Stimulated activated CD8-positive, alpha-beta memory T cell treated with anti-CD3 and anti-CD28 coated beads, Interleukin-12 subunit alpha, Interleukin-12 subunit beta, amount 100 ng/mL, for 24 hours (primary cell): Measurements from ENCODE around the gene LRP1.

ENCODE experiments used
- DNase-seq: peaks from one replicate; pipeline ENCODE4 v3.0.0-alpha.2; 2020; ENCODE audit errors: extremely low read depth

LRP1 gene

DNA sequence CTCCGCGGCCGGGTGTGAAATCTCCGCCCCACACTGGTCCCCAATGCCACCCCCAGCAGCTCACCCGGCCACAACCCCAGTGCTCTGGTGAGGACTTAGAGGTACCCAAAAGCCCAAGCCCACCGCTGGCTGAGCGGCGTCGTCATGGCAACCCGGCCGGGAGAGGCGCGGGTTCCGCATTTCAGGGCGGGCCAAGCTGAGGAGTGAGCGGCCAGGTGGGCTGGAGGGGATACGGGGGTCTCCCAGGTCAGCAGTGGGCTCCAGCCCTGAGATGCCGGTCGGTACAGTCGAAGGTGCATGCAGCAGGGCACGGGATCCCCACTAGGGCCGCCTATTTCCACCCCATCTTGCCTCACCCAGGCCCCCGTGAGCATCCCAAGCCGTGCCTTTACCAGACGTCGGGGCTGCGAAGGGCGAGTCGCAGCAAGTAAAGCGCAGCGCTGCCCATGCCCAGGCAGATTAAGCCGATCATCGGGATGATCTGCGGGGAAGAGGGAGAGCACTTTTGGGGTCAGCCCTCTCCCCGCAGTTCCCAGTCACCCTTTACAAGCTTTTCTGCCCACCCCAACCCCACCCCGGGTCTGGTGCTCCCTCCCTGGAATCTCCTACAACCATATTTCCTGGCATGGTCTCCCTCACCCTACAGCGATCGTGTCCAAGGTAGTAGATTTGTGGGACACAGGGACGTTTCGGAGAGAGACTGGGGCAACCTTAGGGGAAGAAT, 108.1 kb downstream of the LRP1 start:
- DNase-seq = no peak

DNA sequence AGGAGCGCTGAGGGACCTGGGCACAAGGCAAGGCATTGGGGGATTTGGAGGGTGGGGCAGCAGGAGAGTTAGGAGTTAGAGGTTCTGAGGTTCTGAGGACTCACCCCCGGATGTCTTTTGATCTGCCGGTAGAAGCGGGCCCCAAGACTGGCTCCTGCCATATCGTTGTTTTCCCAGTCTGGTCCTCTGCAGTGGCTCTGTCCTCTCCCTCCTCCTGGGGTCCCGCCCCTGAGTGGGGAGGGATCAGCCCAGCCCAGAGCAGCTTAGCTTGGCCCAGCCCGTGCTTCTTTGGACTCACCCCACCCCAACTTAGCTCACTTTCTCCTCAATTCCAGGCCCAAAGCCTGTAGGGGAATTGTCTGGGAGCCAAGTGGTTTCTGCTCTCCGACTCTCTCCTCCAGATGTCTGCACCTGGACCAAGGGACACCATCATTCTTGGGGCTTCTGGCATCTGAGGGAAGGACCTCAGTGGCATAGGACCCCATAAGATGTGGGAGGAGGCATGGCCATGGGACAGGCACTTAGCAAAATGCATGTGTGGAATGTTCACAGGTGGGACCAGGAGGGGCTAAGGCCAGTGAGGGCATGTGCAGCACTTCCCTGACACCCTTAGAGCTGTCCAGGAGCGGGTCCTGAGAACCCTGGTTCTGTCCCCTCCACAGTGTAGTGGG, 108.8 kb downstream of the LRP1 start:
- no peak for DNase-seq

DNA sequence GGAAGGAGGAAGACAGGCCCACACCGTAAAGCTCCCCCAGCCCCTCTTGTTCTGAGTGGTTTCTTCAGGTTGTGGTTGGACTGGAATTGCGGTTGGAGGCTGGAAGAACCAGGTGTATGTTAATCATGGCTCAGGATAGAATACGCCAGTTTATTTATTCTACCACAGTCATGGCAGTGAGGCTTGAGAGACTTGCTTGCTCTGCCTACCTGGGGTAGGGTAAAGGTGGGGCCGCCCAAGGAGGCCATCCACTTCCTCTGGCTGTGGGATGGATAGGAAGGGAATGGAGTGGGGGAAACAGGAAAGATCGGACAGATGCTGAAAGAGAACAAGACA, 109.3 kb downstream of the LRP1 start:
- DNase-seq = no peak

DNA sequence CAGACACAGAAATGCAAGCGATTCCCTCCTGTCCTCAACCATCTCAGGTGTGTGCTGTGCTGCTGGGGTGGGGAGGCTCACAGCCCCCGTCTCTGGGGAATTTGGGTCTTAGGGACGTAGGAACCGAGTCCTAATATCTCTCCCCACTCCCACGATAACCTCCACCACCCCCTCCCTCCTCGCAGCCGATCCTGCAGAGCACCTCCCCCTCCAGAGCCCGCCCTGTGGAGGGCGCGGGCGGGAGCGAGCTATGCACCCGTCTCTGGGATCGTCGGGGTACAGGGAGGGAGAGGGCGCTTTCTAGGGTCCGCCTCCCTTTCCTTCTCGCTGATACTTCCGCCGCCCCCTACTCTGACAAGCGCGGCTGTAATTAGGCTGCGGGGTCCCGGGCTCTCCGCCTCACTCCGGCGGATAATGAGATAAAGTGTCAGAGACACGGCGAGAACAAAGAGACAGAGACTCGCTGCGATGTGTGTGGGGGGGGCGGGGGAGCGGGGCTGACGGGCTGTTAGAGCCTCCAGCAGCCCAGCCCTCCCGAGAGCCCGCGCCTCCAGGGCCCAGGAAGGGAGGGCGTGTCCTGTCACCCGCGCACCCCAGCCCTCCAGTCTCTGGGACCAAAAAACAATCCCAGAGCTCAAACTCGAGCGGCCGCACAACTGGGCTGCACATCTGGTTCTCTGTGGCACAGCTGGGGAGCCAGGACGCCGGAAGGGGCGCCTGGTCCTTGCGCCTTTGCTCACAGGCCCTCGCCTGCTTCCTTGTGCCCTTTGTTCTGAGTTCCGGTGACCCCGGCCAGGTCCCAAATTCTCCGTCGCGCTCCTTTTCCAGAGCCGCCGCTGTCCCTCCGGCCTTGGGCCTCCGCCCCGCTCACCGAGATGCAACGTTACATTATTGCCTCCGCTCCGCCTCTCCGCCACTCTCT, 109.9 kb downstream of the LRP1 start:
- DNase-seq = no peak

DNA sequence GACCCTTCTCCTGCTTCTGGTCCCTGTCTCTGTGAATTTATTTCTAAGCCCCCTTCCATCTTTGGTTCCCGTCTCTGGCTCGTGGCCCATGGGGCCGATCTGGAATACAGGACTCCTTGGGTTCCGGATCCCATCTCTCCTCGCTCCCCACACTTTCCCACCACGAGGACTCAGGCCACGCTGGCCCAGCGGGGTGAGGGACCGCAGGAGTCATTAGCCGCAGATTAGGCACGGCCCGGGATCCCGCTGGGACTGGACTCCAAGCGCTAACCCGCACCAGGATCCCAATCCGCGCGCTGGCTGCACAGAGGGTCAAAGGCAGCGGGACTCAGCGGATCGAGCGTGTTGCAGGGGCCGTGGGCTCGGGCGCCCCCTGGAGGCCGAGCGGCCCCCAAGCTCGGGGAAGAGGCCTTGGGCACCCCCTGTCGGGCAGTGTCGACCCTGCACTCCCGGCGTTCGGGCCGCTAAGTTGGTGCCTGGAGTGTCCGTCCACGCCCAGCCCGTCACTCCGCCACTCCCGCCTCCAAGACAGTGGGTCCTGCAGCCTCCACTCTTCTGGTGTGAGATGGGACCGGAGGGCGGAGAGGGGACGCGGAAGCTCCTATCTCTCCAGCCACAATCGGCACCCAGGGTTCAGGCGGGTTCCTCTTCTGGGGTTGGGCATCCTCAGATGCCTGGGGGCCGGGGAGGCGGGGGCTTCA, 110.7 kb downstream of the LRP1 start:
- DNase-seq = peak; percentile 60

DNA sequence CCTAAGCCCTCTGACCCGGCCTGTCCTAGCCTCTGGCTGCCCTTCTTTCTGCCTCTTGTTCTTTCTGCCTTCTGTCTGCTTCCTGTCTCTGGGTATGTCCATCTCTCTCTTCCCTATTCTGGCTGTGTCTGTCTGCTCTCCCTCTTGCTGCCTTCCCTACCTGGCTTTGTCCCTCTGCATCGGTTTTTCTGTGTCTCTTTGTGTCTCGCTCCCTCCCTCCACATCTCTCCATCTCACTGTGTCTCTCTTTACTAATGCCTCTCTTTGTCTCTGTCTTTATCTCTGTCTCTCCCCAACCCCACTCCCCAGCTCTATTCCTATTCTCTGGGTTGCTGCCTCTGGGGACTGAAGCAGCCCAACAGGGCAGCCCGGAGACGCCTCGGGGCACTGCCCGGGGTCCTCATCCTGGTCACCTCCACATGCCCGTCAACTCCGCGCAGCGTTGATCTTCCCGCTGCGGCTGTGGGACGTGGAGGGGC, 111.3 kb downstream of the LRP1 start:
- DNase-seq = no peak

DNA sequence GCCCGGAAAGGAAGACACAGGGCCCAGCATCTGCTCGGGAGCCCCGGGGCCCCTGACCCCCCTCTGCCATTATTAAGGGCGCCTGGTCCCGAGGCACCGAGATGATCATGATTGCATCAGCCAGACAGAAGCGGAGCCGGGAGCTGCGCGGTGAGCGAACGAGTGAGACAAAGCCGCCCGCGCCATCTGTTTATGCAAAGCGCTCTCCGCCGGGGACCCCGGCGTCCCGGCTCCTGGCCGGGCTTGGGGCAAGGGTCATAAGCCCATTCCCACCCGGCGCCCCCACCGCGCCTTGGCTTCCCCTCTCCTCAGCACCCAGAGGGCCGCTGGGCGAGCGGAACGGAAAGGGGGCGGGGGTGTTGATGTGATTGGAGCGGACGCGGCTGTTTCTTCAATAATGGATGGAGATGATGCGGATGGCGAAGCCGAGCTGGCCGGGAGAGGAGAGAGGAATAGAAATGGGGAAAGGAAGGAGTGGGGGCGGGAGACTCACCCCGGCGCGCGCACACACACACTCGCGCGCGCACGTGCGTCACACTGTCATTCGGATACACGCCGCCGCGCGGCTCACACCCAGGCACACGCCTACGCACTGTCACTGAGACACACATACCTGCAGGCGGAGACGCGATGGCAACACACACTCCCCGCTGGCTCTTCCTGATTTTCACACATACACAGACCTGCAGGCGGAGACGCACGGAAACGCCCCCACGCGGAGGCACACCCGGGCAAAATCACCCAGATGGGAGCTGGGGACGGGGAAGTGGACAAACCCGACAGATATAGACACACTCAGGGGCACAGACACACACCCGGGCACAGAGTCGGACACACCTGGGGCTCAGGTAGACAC, 112.0 kb downstream of the LRP1 start:
- DNase-seq = no peak

DNA sequence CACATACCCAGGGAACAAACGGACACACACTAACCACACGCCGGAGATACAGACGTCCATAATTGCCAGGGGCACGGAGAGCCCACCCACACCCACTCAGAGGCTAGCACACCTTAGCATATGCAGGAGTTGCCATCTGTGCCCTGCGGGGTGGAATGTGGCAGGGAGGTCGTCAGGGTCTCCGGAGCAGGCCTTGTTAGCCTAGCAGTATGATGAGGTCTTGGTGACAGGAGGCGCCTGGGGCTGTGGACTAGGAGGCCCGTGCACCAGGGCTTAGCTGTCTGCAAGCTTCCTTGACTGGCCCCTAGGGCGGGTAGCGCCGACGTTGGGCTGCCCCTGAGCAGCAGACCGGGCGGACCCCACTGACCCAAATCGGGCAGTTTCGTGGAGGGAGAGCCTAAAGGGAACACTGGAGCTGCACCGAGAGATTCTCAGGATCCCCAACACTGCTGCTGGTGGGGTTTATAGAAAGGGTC, 112.7 kb downstream of the LRP1 start:
- DNase-seq = no peak

DNA sequence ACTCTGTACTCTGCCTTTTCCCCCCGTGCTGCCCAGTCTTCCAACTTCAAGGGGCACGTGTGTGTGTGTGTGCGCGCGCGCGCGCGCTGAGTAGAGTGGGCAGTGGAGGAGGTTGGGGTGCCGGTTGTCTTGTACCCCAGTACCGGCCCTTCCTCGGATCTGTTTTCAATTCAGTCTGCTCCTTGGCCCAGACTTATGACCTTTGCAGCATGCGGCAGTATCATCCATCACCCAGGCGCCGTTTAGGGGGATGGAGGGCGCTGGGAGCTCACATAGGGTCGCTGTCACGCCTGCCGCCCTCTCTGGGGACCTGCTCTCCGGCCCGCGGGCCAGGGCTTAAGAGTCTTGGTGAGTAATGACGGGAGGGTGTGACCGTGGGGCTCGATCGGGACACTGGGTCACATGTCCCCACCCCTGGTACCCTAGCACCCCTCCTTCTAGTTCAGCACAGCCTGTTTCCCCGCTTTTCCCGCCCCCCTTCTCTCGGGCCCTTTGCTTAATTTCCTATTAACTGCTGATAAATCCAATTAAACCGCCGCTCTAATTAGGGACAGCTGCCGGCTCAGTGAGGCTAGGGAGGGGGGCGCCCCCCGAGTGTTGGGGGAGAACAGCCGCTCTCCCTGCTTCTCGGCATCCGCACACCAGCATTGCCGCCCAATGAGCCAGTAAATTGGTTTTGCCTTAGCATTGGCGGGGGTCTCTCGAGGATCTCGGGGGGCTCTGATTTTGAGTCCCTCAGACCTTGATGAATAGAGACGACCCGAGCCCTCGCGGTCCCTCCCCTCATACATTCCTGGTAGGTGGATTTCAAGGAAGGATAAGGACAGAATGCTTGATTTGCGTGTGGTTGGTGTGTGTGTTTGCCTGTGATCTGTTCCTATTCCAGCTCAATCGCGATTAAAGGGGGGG, 113.4 kb downstream of the LRP1 start:
- no peak for DNase-seq

DNA sequence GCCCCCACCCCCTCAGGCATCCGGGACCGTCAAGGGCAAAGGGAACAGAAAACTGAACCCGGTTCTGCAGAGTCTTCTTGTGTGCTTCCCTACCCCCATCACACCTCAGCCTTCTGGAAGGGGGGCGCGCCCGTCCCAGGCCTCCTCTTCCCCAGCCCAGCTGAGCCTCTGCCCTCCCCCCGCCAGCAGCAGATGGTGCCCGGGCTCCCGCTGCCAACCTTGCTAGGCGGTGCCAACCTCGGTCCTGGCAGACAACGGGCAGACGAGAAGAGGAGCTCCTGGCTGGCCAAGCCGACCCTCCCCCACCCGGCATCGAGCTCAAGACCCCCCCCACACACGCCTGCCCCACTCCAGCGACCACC, 114.0 kb downstream of the LRP1 start:
- no peak for DNase-seq

DNA sequence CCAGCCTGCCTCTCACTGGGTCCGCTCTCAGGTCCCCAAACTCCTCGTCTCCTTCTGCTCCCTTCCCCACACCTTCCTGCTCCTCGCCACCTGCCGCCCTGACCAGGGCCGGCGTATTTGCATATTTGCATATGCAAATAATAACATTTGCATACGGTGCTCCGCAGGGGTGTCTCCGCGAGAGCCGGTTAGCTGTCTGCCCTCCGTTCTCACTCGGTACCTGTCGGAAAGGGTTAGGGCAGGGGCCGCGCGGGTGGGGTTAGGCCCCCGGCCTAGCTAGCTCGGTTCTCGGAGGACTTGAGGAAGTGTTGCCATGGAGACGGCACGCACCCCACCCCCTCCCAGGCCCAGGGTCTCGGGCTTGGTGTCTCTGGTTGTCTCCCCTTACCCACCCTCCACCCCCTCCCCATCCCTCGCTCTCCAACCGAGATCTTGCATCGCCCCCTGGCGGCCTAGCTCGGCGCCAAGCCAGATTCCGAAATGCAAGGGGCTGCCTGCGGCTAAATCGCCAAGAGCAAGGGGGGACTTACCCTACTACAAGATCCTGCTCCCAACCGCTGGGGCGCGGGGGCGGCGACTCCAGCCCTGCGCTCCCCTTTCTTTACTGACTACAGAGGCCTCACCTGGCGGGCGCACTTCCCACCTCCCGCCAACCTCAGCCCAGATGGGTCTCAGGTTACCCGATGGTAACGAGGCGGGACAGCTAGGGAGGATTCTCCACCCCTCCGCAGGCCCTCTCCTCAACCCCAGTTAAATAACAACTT, 114.6 kb downstream of the LRP1 start:
- no peak for DNase-seq

DNA sequence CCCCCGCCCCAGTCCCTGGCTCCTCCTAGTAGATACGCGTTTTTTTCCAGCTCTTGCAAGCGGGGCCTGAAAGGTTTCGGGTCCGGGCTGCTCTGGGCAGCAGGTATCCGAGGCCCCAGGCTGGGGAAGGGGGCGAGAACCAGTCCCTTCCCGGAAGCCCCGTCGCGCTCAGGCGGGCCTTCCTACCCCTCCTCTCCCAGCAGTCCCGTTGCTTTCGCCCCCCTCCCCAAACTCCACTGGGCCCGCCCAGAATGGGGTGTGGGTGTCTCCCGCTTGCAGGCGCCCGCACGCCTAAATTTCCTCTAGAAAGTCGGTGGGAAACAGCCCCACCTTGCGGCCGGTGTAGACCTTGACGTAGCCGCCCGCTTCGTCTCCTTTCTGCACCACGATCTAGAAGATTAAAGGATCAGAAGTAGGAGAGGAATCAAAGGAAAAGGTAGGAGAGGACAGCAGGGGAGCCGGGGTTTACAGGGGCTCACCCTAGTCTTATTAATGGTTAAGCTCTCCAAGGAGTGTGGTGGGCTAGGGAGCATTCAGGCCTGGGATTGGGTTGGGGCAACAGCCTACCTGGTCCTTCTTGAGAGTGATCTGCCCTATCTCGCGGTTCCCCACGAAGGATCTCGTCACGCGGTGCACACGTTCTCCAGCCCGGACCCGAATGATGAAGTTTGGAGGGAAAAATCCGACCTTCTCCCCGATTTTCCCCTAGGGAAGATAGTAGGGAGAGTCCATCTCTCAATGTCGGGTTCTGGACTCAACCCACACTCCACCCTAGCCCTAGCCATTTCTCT, 115.4 kb downstream of the LRP1 start:
- DNase-seq = no peak

DNA sequence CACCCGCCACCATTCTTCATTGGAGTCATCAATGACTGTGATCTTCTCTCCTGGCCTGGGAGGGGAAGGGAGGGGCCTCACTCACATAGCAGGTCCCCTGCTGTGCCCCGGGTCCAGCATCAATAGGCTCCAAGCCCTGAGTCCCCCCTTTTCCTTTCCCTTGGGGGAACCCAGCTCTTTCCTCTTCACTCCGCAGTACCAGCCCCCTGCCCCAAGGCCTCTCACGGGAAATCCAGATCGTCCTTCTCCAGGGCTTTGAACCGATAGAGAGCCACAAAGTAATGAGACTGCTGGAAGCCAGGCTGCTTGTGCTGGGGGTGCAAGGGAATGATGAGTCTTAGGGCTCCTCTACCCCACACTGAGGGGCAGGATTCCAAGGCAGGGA, 116.0 kb downstream of the LRP1 start:
- DNase-seq = no peak

DNA sequence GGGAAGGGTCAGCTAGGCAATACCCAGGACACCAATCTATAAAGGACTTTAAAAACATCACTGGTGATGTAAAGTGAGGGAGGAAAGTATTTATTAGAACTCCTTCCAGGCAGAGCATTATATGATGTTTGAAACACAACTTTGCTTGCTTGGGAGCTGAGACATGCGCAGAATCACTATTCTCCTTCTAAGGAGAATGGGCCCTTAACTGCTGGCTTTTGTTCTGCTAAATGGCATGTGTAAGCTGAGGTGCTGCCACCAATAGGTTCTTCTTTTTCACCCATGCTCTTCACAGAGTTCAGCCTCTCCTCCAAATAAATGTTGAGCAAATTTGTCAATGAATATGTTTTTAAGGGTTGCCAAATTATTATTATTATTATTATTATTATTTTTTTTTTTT, 118.8 kb downstream of the LRP1 start:
- no peak for DNase-seq

DNA sequence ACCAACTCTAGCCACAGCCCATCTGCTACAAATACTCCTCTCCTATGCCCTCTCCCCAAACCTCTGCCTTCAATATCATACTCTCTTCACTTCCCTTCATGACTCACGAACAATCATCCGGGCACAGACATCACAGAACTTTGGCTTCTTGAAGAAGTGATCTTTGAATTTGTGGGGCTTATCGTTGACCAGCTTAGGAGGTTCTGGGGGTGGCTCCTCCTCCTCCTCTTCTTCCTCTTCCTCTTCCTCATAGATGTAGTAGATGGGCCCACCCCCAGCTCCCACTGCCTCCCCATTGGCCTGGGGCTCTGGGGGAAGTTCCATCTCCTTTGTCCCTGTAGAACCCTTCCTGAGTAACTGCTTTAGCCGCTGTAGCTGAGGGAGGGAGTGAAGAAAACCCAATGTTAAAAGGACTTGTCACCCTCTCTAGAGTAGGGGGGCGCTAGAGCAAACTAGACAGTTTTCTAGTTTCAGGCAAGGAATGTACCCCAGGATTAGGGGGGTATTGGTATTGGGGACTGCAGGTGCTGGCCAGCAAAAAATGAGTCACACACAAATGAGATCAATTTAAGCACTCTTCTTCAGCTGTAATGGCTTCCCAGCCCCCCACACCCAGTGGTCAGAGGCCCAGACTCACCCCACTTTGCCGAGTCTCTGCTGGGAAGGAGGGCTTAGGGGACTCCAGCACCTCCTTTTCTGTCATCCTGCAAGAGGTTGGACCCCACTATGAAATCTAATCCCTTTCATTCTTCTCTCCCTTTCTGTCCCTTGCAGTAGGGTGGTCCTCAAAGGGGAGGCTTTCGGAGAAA, 120.9 kb downstream of the LRP1 start:
- no peak for DNase-seq

DNA sequence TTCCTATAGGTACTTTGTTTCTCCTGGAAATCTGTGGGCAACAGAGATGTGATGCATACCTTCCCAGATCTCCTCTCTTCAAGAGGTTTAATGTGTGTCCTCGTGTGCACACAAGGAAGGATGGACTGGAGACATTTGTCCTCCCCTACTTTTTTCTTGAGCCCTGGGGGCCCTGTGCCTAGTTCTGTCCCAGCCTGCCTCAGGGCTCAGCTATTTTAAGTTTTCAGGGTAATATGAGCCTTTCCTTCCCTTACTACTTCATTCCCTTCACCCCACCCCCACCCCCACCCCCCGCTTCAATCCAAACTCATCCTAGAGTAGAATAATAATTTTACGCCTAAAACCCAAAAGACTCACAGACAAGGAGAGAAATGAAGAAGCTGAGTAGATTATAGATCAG, 122.3 kb downstream of the LRP1 start:
- DNase-seq = no peak

DNA sequence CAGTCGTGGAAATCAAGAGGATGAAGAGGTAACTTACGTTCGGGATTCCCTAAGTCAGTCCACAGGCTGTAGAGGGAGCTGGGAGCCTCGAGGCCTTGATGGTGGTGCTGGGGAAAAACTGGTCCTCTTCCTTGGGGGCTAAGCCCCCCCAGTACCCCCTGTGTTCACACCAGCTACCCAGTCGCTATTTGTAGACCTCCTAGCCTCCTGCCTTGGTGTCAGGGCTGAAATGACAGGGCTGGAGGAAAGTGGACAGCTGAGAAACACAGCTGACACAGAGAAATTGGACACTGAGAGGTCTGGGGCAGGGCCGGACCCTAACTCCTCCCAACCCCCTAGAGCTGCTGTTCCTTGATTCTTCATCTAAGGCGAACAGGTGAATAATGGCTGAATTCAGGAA, 122.7 kb downstream of the LRP1 start, which contains the start of gene STAC3:
STAC3 (minus strand) TSS at position 232 of the 400 bp plus-strand sequence. CDS start 1,551 bp downstream, outside the sequence.
- DNase-seq = no peak
